Stimulated activated CD4-positive, alpha-beta T cell treated with anti-CD3 and anti-CD28 coated beads, Interleukin-4, amount 100 ng/mL, for 4 hours (primary cell): ENCODE results near the gene PTPN9.
"Not testable (repeated sequence)": the region's sequence is repeated elsewhere in the genome, so short reads cannot be mapped to it uniquely, and the experiment has no call there.

Experiments
- DNase-seq, 2 experiments: peaks; one replicate each; pipeline ENCODE4 v3.0.0-alpha.2; 2020

PTPN9 gene

GRCh38 chr15:75530169-75530568 is 48.9 kb downstream of the PTPN9 start:
- DNase-seq = no peak

GRCh38 chr15:75525756-75526155 is 53.4 kb downstream of the PTPN9 start:
- not testable (repeated sequence) for DNase-seq

GRCh38 chr15:75523011-75523410 is 56.1 kb downstream of the PTPN9 start:
- DNase-seq = no peak

GRCh38 chr15:75517233-75517632 is 61.9 kb downstream of the PTPN9 start:
- DNase-seq = no peak

GRCh38 chr15:75508840-75509532 is 70.1 kb downstream of the PTPN9 start:
- no peak for DNase-seq

GRCh38 chr15:75502360-75502759 is 76.8 kb downstream of the PTPN9 start:
- no peak for DNase-seq

- DNase-seq = no peak
These were observed 85.4 kb downstream of the PTPN9 start for GRCh38 chr15:75493732-75494131.

GRCh38 chr15:75483961-75484360 is 95.2 kb downstream of the PTPN9 start:
- no peak for DNase-seq

GRCh38 chr15:75483556-75483955 is 95.6 kb downstream of the PTPN9 start:
- DNase-seq = not testable (repeated sequence)

- no peak for DNase-seq
These were observed 96.0 kb downstream of the PTPN9 start for GRCh38 chr15:75483106-75483505.

- DNase-seq = not testable (repeated sequence)
These were observed 98.7 kb downstream of the PTPN9 start for GRCh38 chr15:75480463-75480862.

GRCh38 chr15:75479670-75480069 is 99.4 kb downstream of the PTPN9 start:
- DNase-seq = no peak

- DNase-seq = not testable (repeated sequence)
These were observed 102.0 kb downstream of the PTPN9 start for GRCh38 chr15:75477094-75477493.

- no peak for DNase-seq
These were observed 110.1 kb downstream of the PTPN9 start for GRCh38 chr15:75468913-75469598.

GRCh38 chr15:75460646-75461045 is 118.5 kb downstream of the PTPN9 start:
- no peak for DNase-seq

GRCh38 chr15:75459581-75459980 is 119.5 kb downstream of the PTPN9 start:
- no peak for DNase-seq

- no peak for DNase-seq
These were observed 122.4 kb downstream of the PTPN9 start for GRCh38 chr15:75456710-75457109.

GRCh38 chr15:75455982-75456531 is 123.1 kb downstream of the PTPN9 start:
- peak; percentile 38 to 40 for DNase-seq

GRCh38 chr15:75455424-75455981 is 123.6 kb downstream of the PTPN9 start:
- DNase-seq = peak; percentile 87 to 89

GRCh38 chr15:75454471-75455378 is 124.4 kb downstream of the PTPN9 start:
- peak; percentile 79 to 82 for DNase-seq

GRCh38 chr15:75453703-75454470 is 125.2 kb downstream of the PTPN9 start:
- peak; percentile 92 to 98 for DNase-seq
